Measurements from ENCODE around the gene EIF4A3.
"Not testable (repeated sequence)": the region's sequence is repeated elsewhere in the genome, so short reads cannot be mapped to it uniquely, and the experiment has no call there.

EIF4A3 gene

GRCh38 chr17:80101011-80101945, 45.6 kb downstream of the EIF4A3 start, which contains the start of gene GAA:
Gene GAA (plus strand): TSS chr17:80101581. CDS start chr17:80104587, 3,006 bp downstream.
- peak; percentile 78 for DNase-seq (ENCODE audit: low spot score)

GRCh38 chr17:80100035-80100323, 46.9 kb downstream of the EIF4A3 start:
- no peak for DNase-seq (ENCODE audit: low spot score)

GRCh38 chr17:80099291-80100034, 47.5 kb downstream of the EIF4A3 start:
- DNase-seq (ENCODE audit: low spot score): no peak

GRCh38 chr17:80097844-80098691, 48.9 kb downstream of the EIF4A3 start:
- no peak for DNase-seq (ENCODE audit: low spot score)

- no peak for DNase-seq (ENCODE audit: low spot score)
Observed at GRCh38 chr17:80097127-80097621, 49.8 kb downstream of the EIF4A3 start.

GRCh38 chr17:80096561-80097021, 50.3 kb downstream of the EIF4A3 start:
- DNase-seq (ENCODE audit: low spot score): peak; percentile 37

- no peak for DNase-seq (ENCODE audit: low spot score)
Observed at GRCh38 chr17:80095844-80096475, 51.0 kb downstream of the EIF4A3 start.

- no peak for DNase-seq (ENCODE audit: low spot score)
Observed at GRCh38 chr17:80095038-80095843, 51.7 kb downstream of the EIF4A3 start.

- DNase-seq (ENCODE audit: low spot score): peak; percentile 67
Observed at GRCh38 chr17:80092959-80093358, 54.0 kb downstream of the EIF4A3 start.

- DNase-seq (ENCODE audit: low spot score): no peak
Observed at GRCh38 chr17:80091376-80091775, 55.6 kb downstream of the EIF4A3 start.

GRCh38 chr17:80090164-80090563, 56.8 kb downstream of the EIF4A3 start:
- DNase-seq (ENCODE audit: low spot score): not testable (repeated sequence)

- DNase-seq (ENCODE audit: low spot score): no peak
Observed at GRCh38 chr17:80089762-80090161, 57.2 kb downstream of the EIF4A3 start.

- DNase-seq (ENCODE audit: low spot score): no peak
Observed at GRCh38 chr17:80087346-80088265, 59.3 kb downstream of the EIF4A3 start.

- no peak for DNase-seq (ENCODE audit: low spot score)
Observed at GRCh38 chr17:80086616-80087015, 60.3 kb downstream of the EIF4A3 start.

GRCh38 chr17:80086081-80086480, 60.8 kb downstream of the EIF4A3 start:
- no peak for DNase-seq (ENCODE audit: low spot score)

- DNase-seq (ENCODE audit: low spot score): no peak
Observed at GRCh38 chr17:80084773-80085172, 62.2 kb downstream of the EIF4A3 start.

Data from Ammon's horn (tissue), 1 donor.